ENCODE data around the gene VAMP7.

DNA sequence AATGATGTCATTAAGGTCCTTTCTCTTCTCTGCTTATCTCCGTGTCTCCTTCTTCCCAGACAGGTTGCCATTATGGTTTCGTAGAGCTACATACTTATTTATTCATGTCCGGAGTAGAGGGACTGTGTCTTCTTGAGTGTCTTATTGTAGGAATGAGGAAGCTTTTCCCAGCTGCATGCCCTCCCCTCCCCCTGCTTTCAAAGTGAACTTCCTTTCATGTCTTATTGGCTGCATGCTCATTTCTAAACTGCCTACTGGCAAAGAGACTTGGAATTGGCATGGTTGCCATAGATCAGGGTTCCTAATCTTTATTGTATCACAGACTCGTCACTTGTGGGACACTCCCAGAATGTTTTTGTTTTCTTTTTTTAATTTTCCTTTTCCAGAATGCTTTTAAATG lies 15.4 kb downstream of the VAMP7 start:
- TF ChIP-seq POLR2A (IDR thresholded peaks at IDR 0.05) = no peak
- TF ChIP-seq, protein P1, sequence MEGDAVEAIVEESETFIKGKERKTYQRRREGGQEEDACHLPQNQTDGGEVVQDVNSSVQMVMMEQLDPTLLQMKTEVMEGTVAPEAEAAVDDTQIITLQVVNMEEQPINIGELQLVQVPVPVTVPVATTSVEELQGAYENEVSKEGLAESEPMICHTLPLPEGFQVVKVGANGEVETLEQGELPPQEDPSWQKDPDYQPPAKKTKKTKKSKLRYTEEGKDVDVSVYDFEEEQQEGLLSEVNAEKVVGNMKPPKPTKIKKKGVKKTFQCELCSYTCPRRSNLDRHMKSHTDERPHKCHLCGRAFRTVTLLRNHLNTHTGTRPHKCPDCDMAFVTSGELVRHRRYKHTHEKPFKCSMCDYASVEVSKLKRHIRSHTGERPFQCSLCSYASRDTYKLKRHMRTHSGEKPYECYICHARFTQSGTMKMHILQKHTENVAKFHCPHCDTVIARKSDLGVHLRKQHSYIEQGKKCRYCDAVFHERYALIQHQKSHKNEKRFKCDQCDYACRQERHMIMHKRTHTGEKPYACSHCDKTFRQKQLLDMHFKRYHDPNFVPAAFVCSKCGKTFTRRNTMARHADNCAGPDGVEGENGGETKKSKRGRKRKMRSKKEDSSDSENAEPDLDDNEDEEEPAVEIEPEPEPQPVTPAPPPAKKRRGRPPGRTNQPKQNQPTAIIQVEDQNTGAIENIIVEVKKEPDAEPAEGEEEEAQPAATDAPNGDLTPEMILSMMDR (IDR thresholded peaks at IDR 0.05) = no peak
- no peak for TF ChIP-seq EP300 (IDR thresholded peaks at IDR 0.05)
- no peak for TF ChIP-seq POLR2AphosphoS5 (IDR thresholded peaks at IDR 0.05)
